Amniotic epithelial cell (primary cell): ENCODE results near the gene LRP10.

ENCODE experiments used
- DNase-seq: peaks from one replicate; pipeline ENCODE4 v3.0.0-alpha.2; 2010; ENCODE audit warnings: low read depth

Gene LRP10

DNA sequence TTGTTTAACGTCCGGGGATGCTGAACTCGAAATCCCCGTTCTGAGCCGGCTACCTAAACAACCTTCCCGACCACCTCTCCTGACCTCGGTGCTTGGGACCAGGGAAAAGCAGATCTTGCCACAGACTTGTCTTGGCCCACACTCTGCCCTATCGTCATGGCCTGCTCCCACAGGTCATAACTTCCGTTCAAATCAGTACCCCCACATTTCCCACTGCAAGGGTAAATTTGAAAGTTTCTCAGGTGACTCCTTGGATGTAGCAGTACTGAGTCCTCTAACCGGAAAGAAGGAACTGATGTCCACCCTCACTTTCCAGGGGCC is 48.0 kb downstream of the LRP10 start:
- DNase-seq, result no peak

DNA sequence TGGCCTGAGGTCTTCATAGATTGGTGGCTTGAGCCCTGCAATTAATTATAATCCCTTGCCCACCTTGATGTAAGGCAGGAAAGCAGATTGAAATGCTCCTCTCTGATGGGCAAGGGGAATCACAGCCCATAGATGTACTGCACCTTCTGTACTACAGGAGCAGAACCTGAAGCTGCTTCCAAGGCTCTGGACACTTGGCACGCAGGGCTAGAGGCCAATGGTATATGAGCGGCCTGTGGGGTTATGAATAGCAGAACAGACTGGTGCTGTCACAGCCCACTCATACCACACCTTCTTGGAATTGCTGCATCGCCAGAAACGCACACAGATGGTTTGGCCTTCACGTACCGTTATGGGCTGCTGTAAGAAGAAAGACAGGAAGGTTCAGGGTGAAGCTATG is 49.2 kb downstream of the LRP10 start:
- DNase-seq, result no peak

DNA sequence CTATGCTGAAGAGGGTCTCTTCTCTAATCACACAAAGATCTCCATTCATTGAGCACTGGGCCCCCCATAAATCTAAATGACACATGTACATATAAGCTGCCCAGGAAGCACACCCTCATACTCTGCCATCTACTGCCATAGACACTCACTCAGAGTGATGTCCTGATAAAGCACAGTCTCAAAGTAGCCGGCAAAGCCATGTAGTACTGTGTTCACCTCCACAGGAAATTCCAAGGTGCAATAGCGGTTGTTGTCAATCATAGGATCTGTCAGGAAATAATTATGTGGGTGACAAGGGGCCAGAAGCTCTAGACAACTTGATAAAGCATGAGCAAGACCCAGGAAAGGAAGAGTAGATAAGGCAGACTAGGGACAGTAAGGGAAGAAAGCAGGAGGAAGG is 50.8 kb downstream of the LRP10 start:
- DNase-seq, result no peak

DNA sequence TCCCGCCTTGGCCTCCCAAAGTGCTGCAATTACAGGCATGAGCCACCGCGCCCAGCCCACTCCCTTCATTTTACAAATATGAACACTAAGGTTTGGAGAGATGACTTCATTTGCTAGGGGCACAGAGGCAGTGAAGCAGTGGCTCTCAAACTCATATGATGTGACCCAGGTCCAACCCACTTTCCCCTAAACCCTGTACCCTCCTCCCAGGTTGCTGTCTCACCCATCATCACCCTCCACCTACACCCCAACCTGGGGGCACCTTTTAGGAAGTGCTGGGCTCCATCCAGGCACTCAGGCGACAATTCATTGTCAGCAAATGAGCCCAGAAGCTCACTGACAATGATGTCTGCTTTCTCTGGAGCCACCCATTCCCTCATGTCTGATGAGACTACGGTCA is 52.2 kb downstream of the LRP10 start:
- DNase-seq, result no peak

DNA sequence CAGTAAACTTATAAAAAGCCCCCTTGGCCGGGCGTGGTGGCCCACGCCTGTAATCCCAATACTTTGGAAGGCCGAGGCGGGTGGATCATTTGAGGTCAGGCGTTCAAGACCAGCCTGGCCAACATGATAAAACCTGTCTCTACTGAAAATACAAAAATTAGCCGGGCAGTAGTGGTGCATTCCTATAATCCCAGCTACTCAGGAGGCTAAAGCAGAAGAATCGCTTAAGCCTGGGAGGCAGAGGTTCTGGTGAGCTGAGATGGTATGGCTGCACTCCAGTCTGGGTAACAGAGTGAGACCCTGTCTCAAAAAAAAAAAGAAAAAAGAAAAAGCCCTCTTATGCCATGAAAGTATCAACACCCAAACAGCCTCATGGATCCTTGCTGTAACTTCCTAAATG is 54.0 kb downstream of the LRP10 start:
- DNase-seq, result no peak

DNA sequence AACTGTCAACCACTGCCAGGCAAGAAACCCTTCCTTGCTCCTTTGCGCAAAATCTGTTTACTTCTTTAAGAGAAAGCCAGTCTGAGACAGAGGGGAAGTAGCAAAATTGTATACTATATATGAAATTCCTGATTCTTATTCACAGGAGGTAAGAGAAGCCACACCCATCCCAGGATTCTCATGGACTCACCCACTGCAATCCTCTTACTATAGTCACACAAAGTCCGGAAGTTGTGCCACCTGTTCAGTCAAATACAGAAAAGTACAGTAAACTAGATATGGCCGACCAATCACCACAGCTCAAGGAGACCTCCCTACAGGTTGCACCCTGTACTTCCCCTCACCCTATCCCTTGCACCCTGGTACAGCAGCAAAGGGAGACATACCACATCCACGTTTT is 54.8 kb downstream of the LRP10 start:
- DNase-seq, result no peak

DNA sequence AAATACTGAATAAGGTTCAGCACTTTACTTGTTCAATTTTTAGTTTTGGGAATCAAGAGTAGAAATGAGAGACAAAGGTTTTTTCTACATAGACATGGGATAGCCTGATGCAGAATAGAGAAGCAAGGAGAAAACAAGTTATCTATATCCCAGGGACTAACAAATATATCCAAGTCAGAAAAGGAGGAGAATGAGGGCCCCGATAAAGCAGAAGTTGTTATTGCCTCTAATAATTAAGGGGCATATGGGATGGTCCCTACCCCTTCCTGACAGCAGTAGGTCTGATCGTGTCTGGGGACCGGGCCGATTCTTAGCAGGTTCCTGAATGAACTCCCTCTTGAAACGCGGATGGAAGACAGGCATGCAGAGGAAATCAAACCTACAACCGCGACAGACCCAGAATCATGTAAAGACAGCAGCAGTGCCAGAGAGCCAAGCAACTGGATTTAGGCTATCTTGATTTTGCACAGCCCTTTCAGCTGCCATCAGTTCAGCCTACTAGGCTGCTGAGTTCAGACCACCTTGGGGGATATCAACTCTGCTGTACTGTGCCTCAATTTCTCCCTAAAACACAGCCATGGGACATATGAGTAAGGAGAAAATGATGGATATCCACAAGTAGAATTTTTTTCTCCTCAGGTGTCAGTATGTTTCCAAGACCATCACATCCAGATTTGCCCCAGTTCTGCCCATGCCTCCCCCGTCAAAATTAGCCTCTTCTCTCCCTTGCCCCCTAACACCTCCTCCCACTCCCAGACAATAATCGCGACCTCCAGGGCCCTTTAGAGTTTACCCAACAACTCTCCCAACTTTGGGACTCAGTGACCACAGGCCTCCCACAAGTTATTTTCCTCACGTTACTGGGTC is 56.9 kb downstream of the LRP10 start:
- no peak for DNase-seq

DNA sequence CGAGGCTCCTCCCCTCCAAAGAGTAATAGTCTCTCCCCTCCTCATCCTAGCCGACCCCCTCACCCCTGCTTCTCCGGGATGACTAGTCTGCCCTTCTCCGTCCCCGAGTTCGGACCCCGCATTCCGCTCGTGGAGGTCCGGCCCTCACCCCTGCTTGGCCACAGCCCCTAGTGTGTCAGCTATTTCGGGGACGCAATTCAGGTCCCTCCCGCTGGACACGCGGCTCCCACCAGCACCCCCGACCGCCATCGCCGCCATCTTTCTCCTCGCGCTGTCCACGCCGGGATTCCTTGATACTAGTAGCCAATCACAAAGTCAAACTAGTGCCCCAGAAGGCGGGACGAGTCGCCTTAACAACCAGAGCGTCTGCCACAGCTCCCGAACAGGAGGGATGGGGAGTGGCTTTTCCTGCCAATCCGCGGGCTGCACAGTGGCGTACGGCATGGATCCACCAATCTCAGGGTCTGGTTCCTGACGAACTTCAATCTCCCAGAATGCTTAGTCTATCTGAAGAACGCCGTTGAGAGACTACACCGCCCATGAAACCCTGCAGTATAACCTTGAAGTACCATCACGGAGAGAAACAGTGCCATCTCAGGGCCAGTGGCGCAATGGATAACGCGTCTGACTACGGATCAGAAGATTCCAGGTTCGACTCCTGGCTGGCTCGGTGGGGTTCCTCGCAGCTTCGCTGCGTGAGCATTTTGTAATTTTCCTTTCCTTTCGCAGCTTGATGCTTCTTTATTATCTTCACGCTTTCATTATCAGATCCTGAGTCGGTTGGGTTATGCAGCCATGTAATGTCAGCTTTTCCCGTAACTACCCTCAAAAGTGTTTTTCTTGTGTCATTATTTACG is 57.8 kb downstream of the LRP10 start, which contains the start of gene PRMT5:
Gene PRMT5 (minus strand): TSS at position 273 of the 857 bp plus-strand sequence. CDS start 15 bp downstream, at position 258.
- DNase-seq, result peak; percentile 100

DNA sequence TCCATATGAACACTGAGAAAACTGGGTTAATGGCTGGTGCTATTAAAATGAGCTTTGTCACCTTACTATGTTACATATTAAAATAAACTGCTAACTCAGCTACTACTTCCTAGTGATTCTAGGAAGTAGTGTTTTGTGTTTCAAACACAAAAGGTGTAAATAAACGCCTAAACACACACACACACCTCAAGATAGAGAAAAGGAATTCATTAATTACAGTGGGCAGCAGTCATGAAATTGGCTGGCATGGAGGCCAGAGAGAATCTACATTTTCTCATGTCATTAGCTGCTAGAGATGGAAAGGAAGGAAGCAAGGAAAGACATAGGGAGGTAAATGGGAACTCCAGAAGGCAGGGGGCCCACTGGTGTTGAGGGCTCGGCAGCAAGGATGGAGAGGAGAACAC is 58.4 kb downstream of the LRP10 start:
- DNase-seq, result no peak
